SHP77 treated with DMSO at 0.1 percent for 48 hours (cell line): ENCODE results near the gene OPTC.
"Not testable (repeated sequence)": the region's sequence is repeated elsewhere in the genome, so short reads cannot be mapped to it uniquely, and the experiment has no call there.

Experiments used
- DNase-seq: peaks from one replicate; lab custom pipeline; 2025; lab: John Stamatoyannopoulos, UW

Gene OPTC

GRCh38 chr1:203517426-203518110, 23.6 kb downstream of the OPTC start:
- DNase-seq, result no peak

DNA sequence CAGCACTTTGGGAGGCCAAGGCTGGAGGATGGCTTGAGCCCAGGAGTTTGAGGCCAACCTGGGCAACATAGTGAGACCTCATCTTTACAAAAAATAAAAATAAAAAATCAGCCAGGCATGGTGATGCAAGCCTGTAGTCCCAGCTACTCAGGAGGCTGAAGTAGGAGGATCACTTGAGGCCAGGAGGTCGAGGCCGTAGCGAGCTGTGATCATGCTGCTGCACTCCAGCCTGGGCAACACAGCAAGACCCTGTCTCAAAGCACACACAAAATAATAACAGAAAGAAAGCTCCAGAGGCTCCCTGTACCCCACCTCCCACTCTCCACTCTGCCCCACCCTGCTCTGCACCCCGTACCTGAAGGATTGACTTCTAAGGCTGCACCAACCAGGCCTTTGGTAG, 24.2 kb downstream of the OPTC start:
- DNase-seq, result not testable (repeated sequence)

- DNase-seq, result no peak
These were observed 24.6 kb downstream of the OPTC start for GRCh38 chr1:203518541-203518940.

DNA sequence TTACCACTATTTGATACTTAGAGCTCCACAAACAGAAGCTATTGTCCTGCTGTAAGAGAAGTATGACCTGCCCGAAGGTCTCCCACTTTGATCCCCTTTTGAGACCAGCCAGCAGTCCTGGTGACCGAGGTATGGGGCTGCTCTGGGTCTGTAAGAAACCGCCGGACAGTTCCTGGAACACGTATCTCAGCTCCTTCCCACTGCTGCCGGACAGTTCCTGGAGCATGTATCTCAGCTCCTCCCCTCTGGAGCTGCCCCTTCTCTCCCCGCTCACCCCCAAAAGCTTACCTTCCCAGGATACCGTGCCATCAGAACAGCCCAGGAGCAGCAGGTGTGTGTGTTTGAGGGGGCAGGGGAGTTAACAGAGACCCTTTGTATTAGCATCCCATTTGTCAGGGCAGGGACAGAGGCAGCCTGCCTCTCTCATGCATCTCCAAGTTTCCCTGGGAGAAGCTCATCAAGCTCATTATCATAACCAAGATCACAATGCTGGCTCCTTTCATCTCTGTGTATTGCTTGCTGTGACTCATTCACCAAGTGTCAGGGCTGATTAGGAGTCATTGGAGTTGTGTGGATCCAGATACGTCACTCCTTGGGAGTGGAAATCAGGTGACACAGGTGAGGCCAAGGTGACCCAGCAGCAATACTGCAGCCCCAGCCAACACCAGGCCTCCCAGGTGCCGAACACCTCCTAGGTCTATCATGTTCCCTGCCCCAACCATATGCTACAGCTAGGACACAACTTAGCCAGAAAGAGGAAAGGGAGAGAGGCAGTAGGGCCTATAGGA, 25.3 kb downstream of the OPTC start:
- no peak for DNase-seq

DNA sequence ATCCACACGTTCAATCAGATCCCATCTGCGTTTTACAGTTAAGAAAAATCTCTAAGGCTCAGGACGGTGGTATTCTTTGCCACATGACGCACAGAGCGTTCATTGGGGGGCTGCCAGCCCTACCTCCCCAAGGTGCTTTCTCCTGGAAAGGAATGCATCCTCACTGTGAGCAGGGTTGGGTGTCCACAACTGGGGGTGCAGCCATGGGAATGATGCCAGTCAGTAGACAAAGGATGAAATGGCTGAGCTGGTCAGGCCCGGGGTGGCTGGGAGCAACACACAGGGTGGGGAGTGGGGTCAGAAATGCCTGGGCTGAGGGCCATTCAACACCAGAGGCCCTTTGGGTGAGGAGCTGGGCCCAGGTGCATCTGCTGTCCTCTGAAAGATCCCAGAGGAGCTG, 25.9 kb downstream of the OPTC start:
- no peak for DNase-seq

DNA sequence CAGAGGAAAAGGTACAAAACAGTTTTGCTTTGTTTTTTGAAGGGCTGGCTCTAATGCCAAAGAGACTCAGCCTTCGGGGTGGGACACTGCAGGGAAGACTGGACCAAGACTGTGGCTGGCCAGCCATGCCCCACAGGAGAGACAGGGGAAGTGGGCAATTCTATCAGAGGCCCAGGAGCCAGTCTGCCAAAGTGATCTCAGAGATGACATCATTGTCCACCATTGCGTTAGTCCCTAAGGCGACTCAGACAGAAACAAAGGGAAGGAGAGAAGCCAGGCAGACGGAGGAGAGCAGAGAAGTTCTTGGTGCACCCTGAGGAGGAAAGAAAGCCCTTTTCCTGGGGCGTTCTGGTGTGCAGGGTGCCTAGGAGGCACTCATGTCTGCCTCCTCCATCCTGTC, 26.4 kb downstream of the OPTC start:
- no peak for DNase-seq

- no peak for DNase-seq
These were observed 27.3 kb downstream of the OPTC start for GRCh38 chr1:203521074-203521794.

DNA sequence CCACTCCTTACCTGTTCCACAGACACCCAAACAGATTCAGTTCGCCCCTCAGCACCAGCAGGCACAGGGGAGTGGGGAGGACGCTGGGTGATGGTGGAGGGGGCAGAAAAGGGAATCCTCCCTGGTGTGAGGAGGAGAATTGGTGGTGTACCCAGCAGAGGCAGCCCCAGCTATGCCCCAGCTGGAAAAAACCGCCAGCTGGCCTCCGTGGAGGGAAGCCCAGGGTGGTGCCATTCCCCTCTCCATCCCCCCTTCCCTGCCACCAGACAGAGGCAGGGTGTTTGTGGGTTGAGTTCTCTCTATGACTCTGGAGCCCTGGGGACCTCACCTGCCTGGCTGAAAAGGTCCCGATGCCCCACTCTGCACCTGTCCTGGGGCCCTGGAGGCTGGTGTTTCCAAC, 27.9 kb downstream of the OPTC start:
- no peak for DNase-seq

- DNase-seq, result no peak
These were observed 28.3 kb downstream of the OPTC start for GRCh38 chr1:203522237-203522636.

DNA sequence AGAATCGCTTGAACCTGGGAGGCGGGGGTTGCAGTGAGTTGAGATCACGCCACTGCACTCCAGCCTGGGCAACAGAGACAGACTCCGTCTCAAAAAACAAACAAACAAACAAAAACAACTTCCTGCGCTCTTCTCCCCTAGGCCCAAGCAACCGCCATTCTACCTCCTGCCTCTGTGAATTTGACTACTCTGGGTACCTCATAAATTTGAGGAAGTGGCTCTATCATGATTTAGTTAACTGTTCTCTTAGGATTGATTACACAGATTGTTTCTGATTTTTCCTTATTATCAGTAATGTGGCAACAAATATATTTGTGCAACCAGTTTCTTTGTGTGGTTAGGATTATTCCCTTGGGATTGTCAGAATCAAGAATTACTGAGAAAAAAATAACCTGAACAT, 29.7 kb downstream of the OPTC start:
- DNase-seq, result no peak

DNA sequence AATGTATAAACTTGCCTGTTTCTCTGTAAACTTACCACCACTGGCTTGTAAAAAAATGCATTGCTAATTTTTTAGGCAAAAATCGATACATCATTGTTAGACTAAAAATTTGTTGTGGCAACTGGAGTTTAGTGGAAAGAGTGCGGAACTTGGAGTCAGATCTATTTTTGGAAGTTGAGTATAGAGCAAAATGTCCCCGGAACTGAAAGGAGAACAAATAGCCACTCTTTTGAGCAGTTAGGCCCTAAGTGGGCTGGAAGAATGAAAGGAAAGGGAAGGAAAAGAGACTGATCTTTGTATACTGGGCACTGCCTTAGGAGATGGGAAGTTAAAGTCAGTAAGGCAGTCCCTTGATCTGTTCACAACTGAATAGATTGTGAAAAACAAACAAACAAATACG, 30.2 kb downstream of the OPTC start:
- DNase-seq, result no peak

DNA sequence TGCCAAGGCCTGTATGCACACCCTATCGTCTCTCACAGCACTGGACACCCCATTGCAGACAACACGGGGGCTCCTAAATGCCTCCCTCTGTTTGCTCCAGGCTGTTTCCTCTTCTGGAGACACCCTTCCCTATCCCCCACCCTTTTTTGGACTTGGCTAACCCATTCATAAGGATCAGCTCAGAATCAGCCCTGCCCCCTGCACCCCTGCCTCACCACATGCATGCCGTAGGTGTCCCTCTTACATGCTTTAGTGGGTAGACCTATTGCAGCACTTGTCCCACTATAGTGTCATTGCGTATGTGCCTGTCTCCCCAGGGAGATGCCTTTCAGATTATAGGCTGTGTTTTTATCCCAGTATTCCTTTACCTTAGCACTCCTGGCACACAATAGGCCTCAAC, 30.9 kb downstream of the OPTC start:
- DNase-seq, result no peak

- no peak for DNase-seq
These were observed 31.7 kb downstream of the OPTC start for GRCh38 chr1:203525685-203526084.

DNA sequence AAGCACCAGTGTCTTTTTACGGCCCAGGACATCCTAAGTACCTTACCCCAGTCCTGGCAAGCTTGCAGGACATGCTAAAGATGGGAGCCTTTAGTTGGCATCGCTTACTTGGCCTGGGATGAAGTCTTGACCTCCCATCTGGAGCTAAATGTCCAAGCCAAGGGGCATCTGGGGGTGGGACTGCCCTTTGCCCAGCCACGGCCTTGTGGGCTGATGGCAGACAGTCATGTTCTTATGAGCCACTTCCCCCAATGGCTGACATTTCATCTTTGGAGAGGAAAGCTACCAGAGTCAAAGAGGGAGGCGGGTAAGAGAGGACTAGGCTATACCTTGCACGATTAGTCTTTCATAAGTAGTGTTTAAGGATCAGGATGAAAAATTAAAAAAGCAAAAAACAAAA, 32.2 kb downstream of the OPTC start:
- DNase-seq, result no peak

DNA sequence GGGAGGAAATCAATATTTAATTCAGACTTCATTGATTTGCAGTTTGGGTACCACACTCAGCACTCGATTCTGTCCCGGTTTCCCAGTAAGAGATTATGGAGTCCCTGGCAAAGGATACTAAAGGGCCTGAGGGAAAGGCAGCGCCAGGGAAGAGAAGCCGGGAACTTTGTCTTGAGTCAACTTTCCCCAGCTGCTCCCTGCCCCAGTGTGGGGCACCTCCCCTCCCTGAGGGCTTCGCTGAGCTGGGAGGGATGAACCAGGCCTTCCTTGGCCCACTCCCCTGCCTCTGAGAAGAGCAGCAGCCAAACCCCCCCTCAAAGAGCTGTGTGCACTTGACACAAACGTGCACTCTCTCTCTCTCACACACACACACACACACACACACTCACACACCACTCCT, 32.6 kb downstream of the OPTC start:
- DNase-seq, result no peak

- DNase-seq, result no peak
These were observed 33.1 kb downstream of the OPTC start for GRCh38 chr1:203527013-203527412.

DNA sequence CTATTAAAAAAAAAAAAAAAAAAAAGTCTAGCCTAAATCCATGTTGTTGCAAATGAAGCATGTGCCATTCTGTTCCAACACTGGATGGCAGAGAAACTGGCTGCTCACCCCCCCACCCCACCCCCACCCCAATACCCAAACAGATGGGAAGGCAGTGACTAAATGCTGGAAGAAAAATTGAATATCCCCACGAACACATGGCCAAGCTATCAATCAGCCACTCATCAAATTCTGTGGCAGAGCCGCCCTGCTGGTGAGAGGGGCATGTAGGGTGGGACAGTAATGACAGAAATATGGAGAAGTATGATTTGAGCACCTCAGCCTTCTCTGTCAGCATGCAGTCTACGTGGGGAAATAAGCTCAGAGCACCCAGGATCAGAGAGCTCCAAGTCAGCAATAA, 34.1 kb downstream of the OPTC start:
- DNase-seq, result no peak

- no peak for DNase-seq
These were observed 35.3 kb downstream of the OPTC start for GRCh38 chr1:203528976-203529835.

- no peak for DNase-seq
These were observed 37.1 kb downstream of the OPTC start for GRCh38 chr1:203531063-203531462.

- no peak for DNase-seq
These were observed 40.1 kb downstream of the OPTC start for GRCh38 chr1:203534012-203534411.

DNA sequence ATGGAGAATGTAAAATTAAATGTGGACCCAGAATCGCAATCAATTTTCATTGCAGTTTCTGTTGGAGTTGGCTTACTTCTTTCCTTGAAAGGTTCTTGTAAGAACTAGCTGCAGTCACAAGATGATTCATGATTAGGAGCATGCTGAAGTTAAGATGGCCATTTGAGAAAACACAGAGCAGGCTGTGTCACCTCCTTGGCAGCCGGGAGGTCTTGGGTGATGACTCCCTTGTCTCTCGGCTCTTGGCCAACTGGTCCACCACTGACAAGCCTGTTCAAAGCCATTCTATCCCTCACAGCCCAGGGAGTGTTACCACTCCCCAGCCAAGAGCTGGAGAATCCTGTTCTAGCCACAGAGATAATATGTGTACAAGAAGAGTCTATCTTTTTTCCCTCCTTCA, 40.6 kb downstream of the OPTC start:
- DNase-seq, result no peak

- no peak for DNase-seq
These were observed 42.6 kb downstream of the OPTC start for GRCh38 chr1:203536575-203536974.
